GM12878 (cell line): ENCODE results near the gene CD244. TPM values are rescaled to one million over a fixed set of nuclear protein-coding genes. Genes with fewer than 3 reads are reported as not detected.

ENCODE experiments used
- CEBPB ChIP-seq, 2 experiments: fragments of 150-350 bp in 1 of 2; IDR thresholded peaks; 2 replicates each; pipeline ENCODE4 v1.6.1; 2012 to 2014; ENCODE audit warnings: low read depth in 2 of 2, low read length in 2 of 2, borderline replicate concordance in 1 of 2, inconsistent platforms in 1 of 2
- CEBPZ ChIP-seq: fragments of 150-350 bp; IDR thresholded peaks from 2 replicates; pipeline ENCODE4 v1.6.1; 2016; ENCODE audit warnings: low read depth, low read length
- CHD4 ChIP-seq: fragments of 200-600 bp; sonication (generic); IDR thresholded peaks from 2 replicates; pipeline ENCODE4 v1.6.1; 2016; ENCODE audit warnings: mild to moderate bottlenecking
- CREB1 ChIP-seq: IDR thresholded peaks from 2 replicates; pipeline ENCODE4 v1.6.1; 2012; ENCODE audit warnings: low read depth, mild to moderate bottlenecking, inconsistent platforms
- CUX1 ChIP-seq: IDR thresholded peaks from 2 replicates; pipeline ENCODE4 v1.6.1; 2012; ENCODE audit warnings: improper control_type of control experiment, low read depth, low read length; ENCODE audit not compliant: insufficient replicate concordance
- ELK1 ChIP-seq: IDR thresholded peaks from 2 replicates; pipeline ENCODE4 v1.6.1; 2012; ENCODE audit warnings: low read depth, low read length, improper control_type of control experiment
- ETV6 ChIP-seq, 2 experiments: fragments of 450-650 bp in 1 of 2; IDR thresholded peaks in 1 of 2; conservative IDR thresholded peaks in 1 of 2; 2 replicates each; pipeline ENCODE4 v1.6.1; 2014; ENCODE audit warnings: antibody characterized with exemption in 1 of 2, borderline replicate concordance in 1 of 2, low read depth in 1 of 2, mild to moderate bottlenecking in 1 of 2, moderate library complexity in 1 of 2
- KLF5 ChIP-seq: fragments of 450-650 bp; IDR thresholded peaks from 2 replicates; pipeline ENCODE4 v1.6.1; 2014; ENCODE audit warnings: mild to moderate bottlenecking; ENCODE audit not compliant: partially characterized antibody
- MEF2A ChIP-seq: IDR thresholded peaks from 2 replicates; pipeline ENCODE4 v1.6.1; 2011; ENCODE audit warnings: low read depth, mild to moderate bottlenecking, low read length, moderate library complexity; ENCODE audit not compliant: insufficient read depth
- MXI1 ChIP-seq: fragments of 150-350 bp; IDR thresholded peaks from 2 replicates; pipeline ENCODE4 v1.6.1; 2011; ENCODE audit warnings: low read depth, mild to moderate bottlenecking, inconsistent platforms, low read length, improper control_type of control experiment
- NRF1 ChIP-seq: conservative IDR thresholded peaks from 2 replicates; pipeline ENCODE4 v1.6.1; 2011; ENCODE audit warnings: mild to moderate bottlenecking, low read depth, low read length, improper control_type of control experiment
- PKNOX1 ChIP-seq: fragments of 450-650 bp; IDR thresholded peaks from 2 replicates; pipeline ENCODE4 v1.6.1; 2016; ENCODE audit warnings: mild to moderate bottlenecking
- SUPT20H ChIP-seq: IDR thresholded peaks from 2 replicates; pipeline ENCODE4 v1.6.1; 2011; ENCODE audit warnings: low read depth, mild to moderate bottlenecking, low read length, moderate library complexity, borderline replicate concordance; ENCODE audit not compliant: control insufficient read depth
- TAF1 ChIP-seq: IDR thresholded peaks from 2 replicates; pipeline ENCODE4 v1.6.1; 2011; ENCODE audit warnings: mild to moderate bottlenecking, low read depth, low read length, borderline replicate concordance
- TARDBP ChIP-seq: IDR thresholded peaks from 2 replicates; pipeline ENCODE4 v1.6.1; 2016; ENCODE audit warnings: borderline replicate concordance
- USF2 ChIP-seq: IDR thresholded peaks from 2 replicates; pipeline ENCODE4 v1.6.1; 2011; ENCODE audit warnings: low read depth, low read length, improper control_type of control experiment, borderline replicate concordance
- ZNF207 ChIP-seq: fragments of 450-650 bp; IDR thresholded peaks from 2 replicates; pipeline ENCODE4 v1.6.1; 2014; ENCODE audit warnings: antibody characterized with exemption, mild to moderate bottlenecking, borderline replicate concordance
- ZNF217 ChIP-seq: fragments of 450-650 bp; IDR thresholded peaks from 2 replicates; pipeline ENCODE4 v1.6.1; 2017; ENCODE audit warnings: antibody characterized with exemption, mild to moderate bottlenecking
- polyA plus RNA-seq, 11 experiments: library from polyadenylated mRNA; depleted of rRNA in 4 of 11; unstranded in 6 of 11; stranded (reverse) in 5 of 11; fragments of >200 nt; fragmentation: Nextera tagmentation in 4 of 11; fragmentation: Illumina TruSeq in 1 of 11; extraction: Ambion mirVana in 4 of 11; extraction: Trizol in 1 of 11; gene quantifications; 1 replicate in 1 of 11; 2 replicates in 10 of 11; pipeline versions ENCODE4 v1.2.1 to v1.2.3, GENCODE V29; 2011 to 2016; ENCODE audit warnings: inconsistent platforms in 2 of 11, missing spikeins in 2 of 11, low read depth in 1 of 11
- total RNA-seq, 4 experiments: library from RNA; depleted of rRNA in 3 of 4; stranded (reverse); fragments of >200 nt in 3 of 4; fragmentation: Illumina TruSeq in 1 of 4; extraction: Trizol in 1 of 4; gene quantifications; 2 replicates each; pipeline versions ENCODE4 v1.2.1 to v1.2.3, GENCODE V29; 2013 to 2021

Gene CD244
- total and polyA plus RNA-seq, 10 of the 15 experiments (the other 5 are each of a cell fraction or from before 2014, with no cell fraction given): 0.24 to 13.6 (median 0.73) TPM

- TF ChIP-seq SUPT20H (no peak), NRF1 (no peak), TAF1 (no peak), MXI1 (no peak), CEBPZ (no peak), CUX1 (peak; percentile 57), TARDBP (no peak), ZNF207 (no peak), ETV6 (conservative IDR thresholded peaks at IDR 0.05 in 1 of 2, IDR thresholded peaks at IDR 0.05 in 1 of 2; ENCODE audit: borderline replicate concordance in 1 of 2, low read depth in 1 of 2) (0 out of 4 replicates have a peak, but pooled peaks of 1 of the 2 experiments have one; percentile 35), PKNOX1 (no peak), CHD4 (no peak), KLF5 (peak; percentile 32), USF2 (no peak), ELK1 (no peak), CREB1 (peak; percentile 76), MEF2A (0 out of 2 replicates have a peak, but pooled peaks have one; percentile 33), ZNF217 (no peak), CEBPB (IDR thresholded peaks at IDR 0.05; ENCODE audit: borderline replicate concordance in 1 of 2, low read depth in 2 of 2, low read length in 2 of 2) (no peak)
Measured at GRCh38 chr1:160797271-160797709, 65.4 kb downstream of the CD244 start (continued).
